Prostate gland (tissue), 2 donors: ENCODE measurements around the gene WASF1.

Experiments
- CTCF ChIP-seq, 4 experiments: fragments of 200-600 bp in 2 of 4; fragments of 450-650 bp in 2 of 4; sonication (generic) in 2 of 4; IDR thresholded peaks; 1 replicate in 3 of 4; 2 replicates in 1 of 4; pipeline ENCODE4 v1.5.1; 2016 to 2019; ENCODE audit warnings: antibody characterized with exemption in 4 of 4, mild to moderate bottlenecking in 2 of 4, moderate library complexity in 2 of 4
- POLR2A ChIP-seq: fragments of 450-650 bp; IDR thresholded peaks from one replicate; pipeline ENCODE4 v1.6.1; 2016; ENCODE audit warnings: antibody characterized with exemption, mild to moderate bottlenecking
- POLR2AphosphoS5 ChIP-seq: sonication (generic); formaldehyde crosslinking; IDR thresholded peaks from one replicate; pipeline ENCODE4 v1.6.1; 2017; ENCODE audit warnings: antibody characterized with exemption

- TF ChIP-seq CTCF (IDR thresholded peaks at IDR 0.05), result no peak
- TF ChIP-seq POLR2A, result no peak
- no peak for TF ChIP-seq POLR2AphosphoS5
These were observed 77.1 kb downstream of the WASF1 start for GRCh38 chr6:110102411-110102810.
